Measurements from ENCODE around the gene BLOC1S5. TPM values are rescaled to one million over a fixed set of nuclear protein-coding genes. Genes with fewer than 3 reads are reported as not detected.

The BLOC1S5 gene
- total and polyA plus RNA-seq, 2 of the 8 experiments (the other 6 are each of a cell fraction or from before 2014, with no cell fraction given): 3.4 to 17.2 TPM

GRCh38 chr6:8077991-8078390 is 13.8 kb upstream of the BLOC1S5 start (continued):
- TF ChIP-seq MAX (IDR thresholded peaks at IDR 0.05) (no peak), ATF3 (IDR thresholded peaks at IDR 0.05; ENCODE audit: insufficient read depth, low read depth, low read length) (no peak), CHD1 (IDR thresholded peaks at IDR 0.05; ENCODE audit: low read depth, low read length) (no peak), CHD2 (IDR thresholded peaks at IDR 0.05; ENCODE audit: low read length) (no peak)
